GF-D8 (cell line): Measurements from ENCODE around the gene MGAT5.

Source experiments
- DNase-seq: peaks from one replicate; lab custom pipeline; 2025; lab: John Stamatoyannopoulos, UW

Gene MGAT5

DNA sequence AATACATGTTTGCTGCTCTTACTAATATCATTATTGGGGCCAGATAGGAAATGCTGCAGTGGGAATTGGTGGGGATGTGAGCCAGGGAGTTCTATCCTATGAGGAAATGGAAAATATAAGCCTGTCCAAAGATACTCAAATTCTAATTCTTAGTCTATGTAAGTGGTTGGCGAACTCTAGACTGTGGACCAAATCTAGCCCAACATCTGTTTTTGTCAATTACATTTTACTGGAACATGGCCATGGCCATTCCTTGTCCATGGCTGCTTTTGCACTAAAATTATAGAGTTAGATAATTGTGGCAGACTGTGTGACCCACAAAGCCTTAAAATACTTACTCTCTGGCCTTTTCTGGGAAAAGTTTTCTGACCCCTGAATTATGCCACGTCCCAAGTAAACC is 113.3 kb downstream of the MGAT5 start:
- no peak for DNase-seq

DNA sequence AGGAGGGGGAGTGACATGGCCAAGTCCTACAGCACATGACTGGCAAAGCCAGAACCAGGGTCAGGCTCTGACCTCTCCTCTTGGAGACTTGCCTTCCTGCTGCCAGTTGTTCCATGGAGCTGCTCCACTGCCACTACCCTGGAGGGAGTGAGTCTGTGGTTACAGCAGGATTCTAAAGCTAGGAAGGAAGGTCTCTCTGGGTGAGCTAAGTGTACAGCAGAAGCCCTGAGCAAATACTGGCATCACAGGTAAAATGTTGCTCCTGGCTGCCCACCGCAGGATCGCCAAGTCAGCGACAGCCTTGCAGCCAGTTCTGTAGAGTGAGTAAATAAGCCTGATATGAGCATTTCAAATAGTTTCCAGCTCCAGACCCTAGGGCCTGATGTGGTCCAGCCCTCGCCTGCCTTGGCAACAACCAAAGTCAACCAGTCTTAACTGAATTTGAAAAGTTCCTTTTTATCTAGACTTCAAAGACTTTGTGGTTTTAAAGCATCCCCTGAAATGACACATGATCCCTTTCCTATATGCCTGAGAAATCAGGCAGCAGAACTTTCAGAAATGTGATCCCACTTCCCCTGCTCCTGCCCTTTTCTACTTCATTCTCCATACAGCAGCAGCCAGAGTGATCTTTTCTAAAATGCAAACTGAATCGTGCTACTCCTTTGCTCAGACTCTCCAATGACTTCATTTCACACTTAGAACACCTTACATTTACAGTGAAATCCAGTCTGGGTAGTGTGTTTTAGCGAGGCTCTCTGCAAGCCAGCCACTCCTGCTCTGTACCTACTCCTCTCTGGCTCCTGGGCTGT is 114.3 kb downstream of the MGAT5 start:
- no peak for DNase-seq

GRCh38 chr2:134369220-134369902 is 115.5 kb downstream of the MGAT5 start:
- no peak for DNase-seq

- no peak for DNase-seq
These were observed 117.0 kb downstream of the MGAT5 start for GRCh38 chr2:134370655-134371445.

DNA sequence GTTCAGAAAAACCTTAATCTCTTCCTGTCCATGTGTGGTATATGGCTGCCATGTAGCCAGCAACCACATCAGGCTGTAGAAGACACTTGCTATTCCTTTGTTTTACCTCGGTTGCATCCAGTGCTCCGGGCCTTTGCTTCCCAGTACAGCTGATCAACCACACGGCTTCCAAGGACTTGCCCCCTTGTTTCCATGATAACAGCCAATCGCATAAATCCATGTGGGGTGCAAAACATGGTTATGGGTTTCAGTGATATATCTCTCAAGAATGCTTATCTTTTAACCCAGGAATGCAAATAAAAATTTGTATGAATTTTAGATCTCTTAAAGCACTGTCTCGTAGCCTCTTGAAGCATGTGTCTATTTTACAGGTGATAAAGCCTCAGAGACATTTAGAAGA is 118.3 kb downstream of the MGAT5 start:
- DNase-seq, result no peak

GRCh38 chr2:134372611-134373131 is 118.8 kb downstream of the MGAT5 start:
- DNase-seq, result no peak

- DNase-seq, result no peak
These were observed 122.1 kb downstream of the MGAT5 start for GRCh38 chr2:134375935-134376334.

DNA sequence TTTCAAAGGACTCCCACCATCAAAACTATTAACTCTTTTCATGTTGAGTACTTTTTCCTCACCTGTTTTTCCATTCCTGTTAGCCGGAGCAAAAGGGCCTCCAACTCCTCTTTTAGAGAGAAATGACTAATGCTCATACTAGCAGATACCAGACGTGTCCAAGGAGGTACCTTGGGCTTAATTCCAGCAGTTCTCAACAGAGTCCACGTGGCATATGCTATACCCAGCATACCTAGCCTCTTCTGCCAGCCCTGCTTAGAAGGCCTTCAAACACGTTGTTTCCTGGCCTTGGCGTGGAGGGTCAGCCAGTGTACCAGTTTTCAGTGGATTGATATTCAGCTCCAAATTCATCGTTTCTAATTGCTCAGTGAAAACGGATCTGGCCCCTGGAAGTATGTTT is 123.9 kb downstream of the MGAT5 start:
- DNase-seq, result no peak

DNA sequence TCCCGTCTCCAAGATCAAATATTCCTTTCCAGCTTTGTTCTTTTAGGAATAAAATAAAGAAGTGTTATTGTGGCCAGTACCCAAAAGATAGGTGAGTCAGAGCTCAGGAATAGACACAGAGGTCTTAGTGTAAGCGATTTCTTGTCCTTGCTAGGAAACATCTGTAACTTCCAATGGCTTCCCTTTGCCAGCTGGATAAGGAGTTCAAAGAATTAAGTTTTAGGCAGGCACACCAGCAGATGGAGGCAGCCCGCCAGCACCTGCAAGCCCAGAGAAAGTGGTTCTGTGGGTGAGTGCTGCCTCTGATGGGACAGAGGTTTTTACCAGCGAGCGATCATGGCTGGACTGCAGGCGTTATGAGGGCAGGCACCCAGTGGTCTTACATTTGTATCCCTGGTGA is 125.4 kb downstream of the MGAT5 start:
- no peak for DNase-seq

- DNase-seq, result no peak
These were observed 125.8 kb downstream of the MGAT5 start for GRCh38 chr2:134379722-134380121.

DNA sequence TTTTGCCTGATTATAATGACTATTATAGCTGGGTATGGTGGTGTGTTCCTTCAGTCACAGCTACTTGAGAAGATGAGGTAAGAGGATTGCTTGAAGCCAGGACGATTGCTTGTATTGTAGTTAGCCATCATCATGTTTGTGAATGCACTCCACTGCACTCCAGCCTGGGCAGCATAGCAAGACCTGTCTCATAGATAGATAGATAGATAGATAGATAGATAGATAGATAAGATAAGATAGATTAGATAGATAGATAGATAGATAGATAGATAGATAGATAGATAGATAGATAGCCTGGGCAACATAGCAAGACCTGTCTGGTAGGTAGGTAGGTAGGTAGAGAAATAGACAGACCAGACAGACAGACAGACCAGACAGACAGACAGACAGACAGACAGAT is 127.3 kb downstream of the MGAT5 start:
- no peak for DNase-seq

DNA sequence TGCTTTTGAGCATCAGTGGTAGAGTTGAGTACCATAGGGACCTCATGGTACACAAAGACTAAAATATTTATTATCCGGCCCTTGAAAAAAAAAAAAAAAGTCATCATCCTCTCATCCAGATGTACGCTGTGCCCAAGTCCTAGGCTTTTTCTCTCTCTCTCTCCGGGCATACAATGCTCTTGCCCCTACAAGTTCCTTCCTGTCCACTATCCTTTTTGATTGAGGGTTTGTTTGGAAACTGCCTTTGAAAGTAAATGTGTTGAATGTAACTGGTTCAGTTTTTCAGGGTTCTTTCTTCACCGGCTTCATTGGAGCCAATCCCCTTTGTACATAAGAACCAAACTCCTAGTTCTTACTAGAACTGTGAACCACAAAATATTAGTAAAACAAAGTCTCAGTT is 130.3 kb downstream of the MGAT5 start:
- no peak for DNase-seq

DNA sequence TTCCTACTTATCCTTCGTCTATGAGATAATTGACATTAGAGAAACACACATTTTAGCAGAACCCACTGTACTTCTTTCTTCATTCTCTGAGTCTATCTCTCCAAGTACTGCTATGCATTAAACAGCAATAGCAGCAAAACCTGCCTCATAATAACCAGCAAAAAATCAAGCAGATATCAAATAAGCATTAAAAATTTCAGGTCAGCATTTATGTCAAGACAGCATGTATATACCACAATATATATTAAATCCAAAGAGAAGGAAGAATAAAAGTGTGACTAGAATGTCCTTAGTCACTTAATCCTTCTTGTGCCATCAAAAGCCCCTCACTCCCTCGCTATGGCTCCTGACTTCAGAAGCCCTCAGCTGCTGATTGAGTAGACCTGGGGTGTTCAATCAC is 131.3 kb downstream of the MGAT5 start:
- no peak for DNase-seq

GRCh38 chr2:134386310-134386709 is 132.4 kb downstream of the MGAT5 start:
- no peak for DNase-seq

DNA sequence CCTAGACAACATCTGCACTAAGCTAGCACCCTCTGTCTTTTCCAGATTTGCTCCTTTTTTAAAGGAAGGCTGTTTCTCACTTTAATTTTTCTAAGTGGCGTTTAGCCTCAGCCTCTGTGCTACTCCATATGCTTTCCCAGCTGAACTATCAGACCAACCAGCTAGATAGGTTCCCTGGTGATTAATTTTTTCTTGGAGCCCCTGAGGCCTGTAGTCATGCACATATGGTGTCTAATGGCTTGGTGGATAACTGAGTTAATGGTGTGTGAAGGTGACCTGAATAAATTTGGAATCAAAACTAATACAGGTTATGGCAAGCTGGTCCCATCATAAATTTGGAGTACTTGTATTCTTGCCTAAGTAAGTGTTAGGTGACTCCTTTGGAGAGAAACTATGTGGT is 135.5 kb downstream of the MGAT5 start:
- DNase-seq, result no peak

DNA sequence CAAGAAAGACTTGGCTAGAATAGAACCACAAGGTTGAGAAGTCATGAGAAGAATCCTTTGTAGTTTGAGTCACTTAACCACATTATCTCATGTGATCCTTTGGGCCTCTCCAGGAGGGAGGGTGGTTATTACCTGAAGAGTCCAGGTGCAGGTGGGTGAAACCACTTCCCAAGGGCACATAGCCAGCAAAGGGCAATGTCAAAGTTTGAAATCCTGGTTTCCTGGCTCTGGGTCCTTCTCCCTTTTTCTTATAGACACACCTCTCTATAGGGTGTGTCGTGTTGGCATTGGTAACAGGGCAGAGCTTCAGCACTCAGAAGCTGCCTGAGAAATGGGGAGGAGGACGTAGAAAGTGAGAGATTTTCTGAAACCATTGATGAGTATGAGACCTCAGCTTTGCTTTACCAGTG is 137.9 kb downstream of the MGAT5 start:
- no peak for DNase-seq

DNA sequence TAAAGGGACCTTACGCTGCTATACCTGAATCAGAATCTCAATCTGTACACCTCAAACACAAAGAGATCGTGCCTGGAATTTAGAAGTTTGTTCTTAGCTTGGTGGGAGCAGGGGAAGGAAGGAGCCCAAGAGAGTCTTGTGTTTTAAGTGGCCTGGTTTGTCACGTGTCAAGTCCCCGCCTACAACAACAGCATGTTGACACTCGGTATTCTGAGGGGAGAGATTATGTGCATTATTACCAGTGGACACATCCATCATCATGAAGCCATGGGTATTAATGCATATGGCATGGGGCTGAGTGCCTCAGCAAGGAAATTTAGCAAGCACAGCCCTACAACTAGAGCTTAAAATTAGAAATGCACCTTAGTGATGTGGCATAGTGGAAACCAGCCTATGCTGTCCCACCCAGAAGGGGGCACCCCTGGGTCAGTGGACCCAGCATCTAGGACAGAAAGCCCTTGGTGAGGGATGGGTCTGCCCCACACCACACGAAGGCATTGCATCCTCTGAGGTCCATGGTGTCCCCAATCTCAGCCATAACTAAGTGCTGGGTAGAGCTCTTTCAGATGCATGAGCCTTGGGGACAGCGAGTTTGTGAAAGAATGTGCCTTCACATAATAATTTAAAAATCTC is 138.7 kb downstream of the MGAT5 start:
- no peak for DNase-seq

DNA sequence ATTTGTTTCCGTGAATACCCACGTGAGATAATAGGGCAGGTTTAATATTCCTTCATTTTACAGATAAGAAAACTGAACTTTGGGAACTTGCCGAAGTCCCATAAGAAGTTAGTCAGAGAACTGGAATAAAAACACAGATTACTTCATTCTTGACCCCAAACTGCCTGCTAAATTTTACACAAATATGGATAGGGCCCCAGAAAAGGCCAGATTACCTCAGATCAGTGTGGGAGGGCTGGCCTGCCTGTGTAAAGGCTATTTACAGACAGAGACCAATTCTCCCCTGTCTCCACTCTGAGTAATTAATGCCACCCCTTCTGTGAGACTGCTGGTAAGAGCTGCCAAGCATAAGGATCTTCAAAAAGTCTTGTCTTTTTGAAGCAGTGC is 139.2 kb downstream of the MGAT5 start:
- no peak for DNase-seq

GRCh38 chr2:134395779-134396178 is 141.9 kb downstream of the MGAT5 start:
- no peak for DNase-seq

GRCh38 chr2:134396493-134396892 is 142.6 kb downstream of the MGAT5 start:
- DNase-seq, result no peak

DNA sequence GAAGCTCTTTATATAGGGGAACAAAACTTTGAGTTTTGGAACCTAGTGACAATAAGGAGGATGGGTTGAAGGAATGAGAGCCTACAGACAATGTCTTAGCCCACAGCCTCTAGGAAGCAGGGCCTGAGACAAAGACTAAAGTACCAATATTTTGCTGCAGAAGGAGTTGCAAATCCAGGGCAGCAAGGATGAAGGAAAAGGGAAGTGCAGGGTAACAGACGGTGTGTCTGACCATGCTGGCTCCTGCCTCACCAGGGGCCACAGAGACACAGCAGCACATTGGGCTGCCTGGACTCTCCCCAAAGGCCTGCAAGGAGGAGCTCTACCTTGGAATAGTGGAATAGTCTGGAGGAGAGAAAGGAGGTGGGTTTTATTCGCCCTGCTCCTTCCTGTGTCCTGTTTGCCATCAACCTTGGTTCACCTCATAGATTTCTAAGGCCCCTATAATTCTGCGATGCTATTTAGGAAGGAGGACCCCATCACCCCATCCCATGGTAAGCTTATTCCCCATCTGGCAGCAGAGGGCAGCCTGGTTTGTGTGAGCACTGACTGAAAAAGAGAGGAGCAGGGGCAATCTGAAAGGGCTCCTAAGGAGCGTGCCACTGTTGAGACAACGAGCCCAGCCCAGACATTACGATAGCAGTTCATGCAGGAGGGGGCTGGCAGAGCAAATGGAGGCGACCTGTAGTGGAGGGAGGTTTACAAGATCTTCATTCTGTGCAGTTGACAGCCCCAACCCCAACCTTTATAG is 143.4 kb downstream of the MGAT5 start:
- DNase-seq, result no peak
